KOPT-K1 (cell line): ENCODE data around the gene ATF6.
"Not testable (repeated sequence)": the region's sequence is repeated elsewhere in the genome, so short reads cannot be mapped to it uniquely, and the experiment has no call there.

Experiments
- H3K27ac ChIP-seq: fragments of 200-600 bp; sonication (generic); 2 replicates; pipeline ENCODE4 v1.5.1; 2016; ENCODE audit warnings: antibody characterized with exemption, mild to moderate bottlenecking, low read depth, low read length; ENCODE audit not compliant: poor library complexity, severe bottlenecking
- H3K36me3 ChIP-seq: fragments of 200-600 bp; sonication (generic); 2 replicates; pipeline ENCODE4 v1.5.1; 2017; ENCODE audit warnings: antibody characterized with exemption, mild to moderate bottlenecking, low read length, moderate library complexity; ENCODE audit not compliant: insufficient read depth
- H3K9me3 ChIP-seq: fragments of 200-600 bp; sonication (generic); 2 replicates; pipeline ENCODE4 v1.5.1; 2017; ENCODE audit warnings: antibody characterized with exemption, low read length, mild to moderate bottlenecking; ENCODE audit not compliant: insufficient read depth, poor library complexity, severe bottlenecking

The ATF6 gene

DNA sequence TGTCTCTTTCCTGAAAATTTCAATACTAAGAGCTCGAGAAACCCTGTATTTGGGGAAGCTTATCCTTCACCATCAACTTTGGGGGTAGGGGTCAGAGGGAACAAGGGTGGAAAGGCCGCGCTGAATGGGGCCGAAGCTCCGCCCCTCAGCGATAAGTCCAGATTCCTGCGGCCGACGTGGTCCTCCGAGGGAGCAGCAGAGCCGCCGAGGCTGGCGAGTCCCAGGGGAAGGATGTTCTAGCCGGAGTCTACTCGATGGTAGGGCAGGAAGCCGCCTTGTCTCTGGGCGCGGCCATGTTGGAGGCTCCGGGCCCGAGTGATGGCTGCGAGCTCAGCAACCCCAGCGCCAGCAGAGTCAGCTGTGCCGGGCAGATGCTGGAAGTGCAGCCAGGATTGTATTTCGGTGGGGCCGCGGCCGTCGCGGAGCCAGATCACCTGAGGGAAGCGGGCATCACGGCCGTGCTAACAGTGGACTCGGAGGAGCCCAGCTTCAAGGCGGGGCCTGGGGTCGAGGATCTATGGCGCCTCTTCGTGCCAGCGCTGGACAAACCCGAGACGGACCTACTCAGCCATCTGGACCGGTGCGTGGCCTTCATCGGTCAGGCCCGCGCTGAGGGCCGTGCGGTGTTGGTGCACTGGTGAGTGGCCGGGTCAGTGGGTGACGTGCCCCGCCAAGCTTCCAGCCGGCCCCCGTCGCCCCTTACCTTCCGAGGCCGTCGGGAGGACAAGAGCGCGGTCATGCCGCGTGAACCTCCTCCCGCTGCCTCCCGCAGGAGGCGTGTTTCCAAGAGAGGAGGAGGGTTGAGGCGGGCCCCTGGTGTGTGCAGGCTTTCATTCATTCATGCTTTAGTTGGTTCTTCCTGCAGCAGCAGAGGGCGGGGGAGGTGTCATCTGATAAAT, 16.4 kb upstream of the ATF6 start, which contains the start of gene DUSP12:
Gene DUSP12, plus strand, starts transcription at position 278 of the 899 bp plus-strand sequence. Its CDS starts 16 bp downstream, at position 294.
- Histone ChIP-seq H3K36me3 (peaks cover 37% of the 10 kb centered on the region), H3K27ac (peak within 1 kb of the TSS; percentile 83), H3K9me3 (no peaks in the 10 kb centered on the region)

DNA sequence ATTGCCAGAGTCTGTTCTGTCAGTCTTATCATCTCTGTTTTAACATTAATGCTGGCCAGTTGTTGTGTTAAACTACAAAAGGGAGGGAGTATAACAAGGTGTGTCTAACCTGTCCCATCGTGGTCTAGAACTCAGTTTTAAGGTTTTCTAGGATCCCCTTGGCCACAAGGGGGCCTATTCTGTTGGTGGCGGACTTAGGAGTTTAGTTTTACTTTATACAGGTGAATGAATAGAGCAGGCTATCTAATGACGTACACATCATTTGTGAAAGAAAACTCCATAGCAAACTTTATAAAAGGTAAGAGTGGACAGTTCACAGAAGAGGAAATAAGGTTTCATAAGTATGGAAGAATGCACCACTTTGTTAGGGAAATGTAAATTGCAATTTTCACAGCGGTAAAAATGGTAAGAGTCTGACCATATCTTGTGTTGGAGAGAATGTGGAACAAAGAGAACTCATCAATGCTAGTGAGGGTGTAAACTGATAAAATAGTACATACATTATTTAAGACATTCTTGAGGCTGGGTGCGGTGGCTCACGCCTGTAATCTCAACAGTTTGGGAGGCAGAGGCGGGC, 2.5 kb upstream of the ATF6 start:
- Histone ChIP-seq H3K36me3 (peaks cover 9% of the 10 kb centered on the region), H3K9me3 (no peaks in the 10 kb centered on the region), H3K27ac (no peak overlapping the region)

DNA sequence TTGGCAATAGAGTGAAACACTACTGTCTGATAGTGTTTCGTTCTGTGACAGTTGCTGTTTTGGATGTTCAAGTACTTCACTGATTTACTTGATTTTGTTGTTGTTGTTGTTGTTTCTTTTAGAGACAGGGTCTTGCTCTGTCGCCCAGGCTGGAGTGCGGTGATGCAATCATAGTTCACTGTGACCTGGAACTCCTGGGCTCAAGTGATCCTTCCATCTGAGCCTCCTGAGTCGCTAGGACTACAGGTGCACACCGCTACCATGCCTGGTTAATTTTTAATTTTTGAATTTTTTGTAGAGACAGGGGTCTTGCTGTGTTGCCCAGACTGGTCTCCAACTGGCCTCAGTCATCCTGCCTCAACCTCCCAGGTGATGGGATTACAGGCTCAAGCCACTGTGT, 2.3 kb downstream of the ATF6 start:
- Histone ChIP-seq H3K36me3 (no peaks in the 10 kb centered on the region), H3K27ac (no peak overlapping the region), H3K9me3 (no peaks in the 10 kb centered on the region)

DNA sequence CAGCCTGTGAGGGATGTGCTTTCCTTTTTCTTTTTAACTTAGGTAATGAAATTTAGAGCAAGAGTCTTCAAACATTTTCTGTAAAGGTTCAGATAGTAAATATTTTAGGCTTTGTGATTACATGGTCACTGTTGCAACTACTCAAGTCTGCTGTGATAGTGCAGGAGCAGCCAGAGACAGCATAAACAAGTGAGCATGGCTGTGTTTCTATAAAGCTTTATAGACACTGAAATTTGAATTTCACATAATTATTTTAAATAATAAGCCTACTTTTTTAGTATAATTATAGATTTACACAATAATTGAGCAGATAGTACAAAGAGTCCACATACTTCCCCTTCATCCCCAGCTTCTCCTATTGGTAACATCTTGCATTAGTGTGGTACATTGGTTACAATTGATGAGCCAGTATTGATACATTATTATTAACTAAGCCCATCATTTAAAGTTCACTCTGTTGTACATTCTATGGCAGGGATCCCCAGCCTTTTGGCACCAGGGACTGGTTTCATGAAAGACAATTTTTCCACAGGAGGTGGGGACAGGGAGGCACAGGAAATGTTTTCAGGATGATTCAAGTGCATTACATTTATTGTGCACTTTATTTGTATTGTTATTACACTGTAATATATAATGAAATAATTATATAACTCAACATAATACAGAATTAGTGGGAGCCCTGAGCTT, 3.0 kb downstream of the ATF6 start:
- H3K9me3 ChIP-seq, result no peaks in the 10 kb centered on the region
- no peak overlapping the region for H3K27ac ChIP-seq

DNA sequence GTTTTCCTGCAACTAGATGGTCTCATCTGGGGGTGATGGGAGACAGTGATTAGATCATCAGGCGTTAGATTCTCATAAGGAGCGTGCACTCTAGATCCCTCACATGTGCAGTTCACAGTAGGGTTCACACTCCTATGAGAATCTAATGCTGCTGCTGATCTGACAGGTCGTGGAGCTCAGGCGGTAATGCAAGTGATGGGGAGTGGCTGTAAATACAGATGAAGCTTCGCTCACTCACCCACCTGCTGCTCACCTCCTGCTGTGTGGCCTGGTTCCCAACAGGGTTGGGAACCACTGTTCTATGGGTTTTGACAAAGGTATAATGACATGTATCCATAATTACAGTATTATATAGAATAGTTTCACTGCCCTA, 3.5 kb downstream of the ATF6 start:
- H3K36me3 ChIP-seq, H3K9me3 ChIP-seq: not testable (repeated sequence)
- peak overlapping the region; percentile 74 for H3K27ac ChIP-seq

More for the DNA sequence above, 3.0 kb downstream of the ATF6 start:
- no peaks in the 10 kb centered on the region for H3K36me3 ChIP-seq

DNA sequence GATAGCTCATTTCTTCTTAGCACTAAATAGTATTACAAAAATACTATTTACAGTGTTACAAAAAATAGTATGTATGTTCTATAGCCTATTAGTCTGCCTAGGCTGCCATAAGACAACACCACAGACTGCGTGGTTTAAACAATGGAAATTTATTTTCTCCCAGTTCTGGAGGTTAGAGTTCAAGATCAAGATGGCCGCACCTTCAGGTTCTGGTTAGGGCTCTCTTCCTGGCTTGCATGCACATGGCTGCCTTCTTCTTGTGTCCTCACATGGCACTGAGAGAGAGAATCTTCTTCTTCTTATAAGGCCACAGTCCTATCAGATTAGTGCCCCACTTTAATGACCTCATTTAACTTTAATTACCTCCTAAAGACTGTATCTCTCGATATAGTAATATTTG, 4.1 kb downstream of the ATF6 start:
- Histone ChIP-seq H3K9me3 (no peaks in the 10 kb centered on the region), H3K27ac (peak overlapping the region; percentile 74), H3K36me3 (no peaks in the 10 kb centered on the region)

DNA sequence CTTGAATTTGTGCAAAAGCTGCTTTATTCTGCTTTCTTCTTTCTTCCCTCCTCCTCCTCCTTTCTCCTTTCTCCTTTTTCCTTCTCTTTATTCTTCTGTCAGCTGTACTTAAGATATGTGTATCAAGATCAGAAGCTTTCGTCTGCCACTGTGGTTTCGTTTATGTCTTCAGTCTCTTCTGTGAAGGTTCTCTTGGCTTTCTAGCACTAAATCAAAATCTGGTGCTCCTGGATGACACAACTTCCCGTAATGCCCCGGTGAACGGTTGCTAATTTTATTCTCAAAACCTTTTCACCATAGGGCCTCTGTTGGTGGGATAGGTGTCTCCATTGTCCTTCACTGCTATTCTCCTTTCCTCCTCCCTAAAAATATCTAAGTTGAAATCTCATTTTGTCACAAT, 5.0 kb downstream of the ATF6 start:
- Histone ChIP-seq H3K27ac (peak overlapping the region; percentile 74), H3K36me3 (no peaks in the 10 kb centered on the region), H3K9me3 (no peaks in the 10 kb centered on the region)

DNA sequence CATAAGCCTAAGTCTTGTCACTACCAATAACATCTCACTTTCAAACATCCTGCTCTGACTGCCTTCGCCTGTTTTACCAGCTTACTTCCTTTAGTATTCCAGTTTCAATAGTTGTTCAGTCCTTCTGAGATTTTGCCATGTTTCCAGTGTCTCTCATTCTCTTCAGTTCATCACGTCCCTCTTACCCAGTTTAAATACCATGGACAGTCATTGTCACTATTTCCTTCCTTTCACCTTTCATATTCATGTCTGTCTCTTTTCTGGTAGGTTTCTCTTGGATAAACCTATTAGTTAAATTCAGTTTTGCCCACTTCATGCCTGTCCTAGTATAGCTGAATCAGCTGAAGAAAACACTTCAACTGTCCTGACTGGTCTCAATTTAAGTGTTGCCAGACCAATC, 5.9 kb downstream of the ATF6 start:
- peak overlapping the region; percentile 74 for H3K27ac ChIP-seq
- no peaks in the 10 kb centered on the region for H3K9me3 ChIP-seq

DNA sequence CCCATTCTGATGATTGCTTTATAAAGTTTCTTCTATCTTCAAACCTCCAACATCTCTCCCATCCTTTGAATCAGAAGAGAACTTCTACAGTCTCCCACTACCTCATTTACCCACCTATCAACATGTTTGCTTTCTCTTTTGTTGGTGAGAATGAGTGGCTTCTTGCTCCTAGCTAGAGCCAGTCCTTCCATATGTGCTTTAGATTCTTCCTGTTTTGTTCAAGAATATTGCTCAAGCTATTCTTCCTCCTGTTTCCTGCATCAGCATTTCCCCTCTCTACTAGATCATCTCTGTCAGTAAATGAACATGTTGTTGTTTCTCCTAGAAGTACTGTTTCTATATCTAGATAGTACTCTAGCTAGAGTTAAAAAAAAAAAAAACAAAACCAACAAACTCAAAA, 6.3 kb downstream of the ATF6 start:
- Histone ChIP-seq H3K36me3 (no peaks in the 10 kb centered on the region), H3K27ac (peak overlapping the region; percentile 74), H3K9me3 (no peaks in the 10 kb centered on the region)

More for the DNA sequence above, 5.9 kb downstream of the ATF6 start:
- no peaks in the 10 kb centered on the region for H3K36me3 ChIP-seq

DNA sequence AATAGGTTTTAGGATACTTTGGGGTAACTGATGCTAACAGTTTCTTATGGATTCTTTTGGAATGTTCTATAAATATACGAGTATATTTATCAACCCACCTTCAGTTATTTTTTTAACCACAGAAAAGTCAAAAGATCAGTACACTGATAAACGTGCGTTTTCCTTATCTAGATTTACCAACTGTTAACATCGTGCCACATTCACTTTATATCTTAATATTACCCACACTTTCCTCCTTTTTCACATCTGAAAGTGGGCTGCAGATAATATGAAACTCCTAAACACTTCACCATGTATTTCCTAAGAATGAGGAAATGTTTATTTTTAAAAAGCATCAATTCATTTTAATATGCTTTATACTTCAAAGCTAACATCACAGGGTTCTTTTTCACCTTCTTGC, 7.7 kb downstream of the ATF6 start:
- Histone ChIP-seq H3K27ac (peak overlapping the region; percentile 74), H3K36me3 (no peaks in the 10 kb centered on the region), H3K9me3 (no peaks in the 10 kb centered on the region)

DNA sequence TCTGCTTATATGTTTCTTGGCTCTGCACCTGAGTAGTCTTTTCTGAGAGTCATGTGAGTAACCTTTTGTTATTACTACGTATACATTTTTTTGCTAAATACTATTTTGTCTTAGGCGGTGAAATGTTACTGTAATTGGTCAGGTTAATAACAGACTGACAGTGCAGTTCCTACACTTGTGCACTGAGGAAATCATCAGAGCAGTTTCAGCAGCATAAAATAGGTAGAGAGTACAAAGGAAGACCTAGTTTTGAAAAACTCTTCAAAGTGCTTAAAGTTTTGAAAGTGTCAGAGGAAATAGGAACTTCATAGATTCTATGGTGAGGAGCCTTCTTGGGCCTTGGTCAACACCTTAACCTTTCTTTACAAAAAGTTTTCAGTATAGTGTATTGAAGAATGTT, 11.1 kb downstream of the ATF6 start:
- H3K36me3 ChIP-seq, result peaks cover 16% of the 10 kb centered on the region
- H3K27ac ChIP-seq, result peak overlapping the region; percentile 40
- no peaks in the 10 kb centered on the region for H3K9me3 ChIP-seq

DNA sequence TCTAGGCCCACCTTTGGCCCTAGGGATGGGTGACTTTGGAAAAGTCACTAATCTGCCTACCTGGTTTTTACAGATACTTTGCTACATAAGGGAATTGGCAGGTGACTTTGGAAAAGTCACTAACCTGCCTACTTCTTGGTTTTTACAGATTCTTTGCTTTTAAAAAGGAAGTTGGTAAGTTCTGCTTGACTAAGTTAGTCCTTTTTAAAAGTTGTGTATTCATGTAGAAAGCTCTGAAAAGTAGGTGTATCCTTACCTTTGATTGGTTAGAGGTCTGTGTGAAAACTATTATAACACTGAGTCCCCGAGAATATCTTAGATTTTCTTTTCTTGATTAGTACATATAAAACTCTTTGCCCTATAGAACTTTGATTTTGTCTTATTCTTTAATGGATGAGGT, 12.4 kb downstream of the ATF6 start:
- peaks cover 28% of the 10 kb centered on the region for H3K36me3 ChIP-seq
- H3K27ac ChIP-seq, result no peak overlapping the region
- no peaks in the 10 kb centered on the region for H3K9me3 ChIP-seq

DNA sequence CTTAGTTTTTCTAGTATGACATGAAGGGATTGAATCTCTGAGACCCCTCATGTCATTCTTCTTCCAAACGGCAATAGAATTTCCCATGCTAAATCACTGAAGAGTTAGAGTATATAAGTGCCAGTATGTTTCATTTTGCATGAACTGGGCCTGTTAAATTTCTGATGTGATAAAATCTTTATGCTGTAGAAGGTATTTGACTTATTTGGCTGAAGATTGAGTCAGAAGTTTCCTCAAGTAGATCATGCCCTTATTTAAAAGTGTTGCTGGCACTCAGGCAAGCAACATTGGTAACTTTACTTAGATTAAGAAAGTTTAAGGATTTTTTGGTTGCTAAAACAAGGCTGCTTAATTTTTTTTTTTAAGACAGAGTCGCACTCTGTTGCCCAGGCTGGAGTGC, 13.3 kb downstream of the ATF6 start:
- H3K36me3 ChIP-seq, result peaks cover 36% of the 10 kb centered on the region
- H3K27ac ChIP-seq, result no peak overlapping the region
- no peaks in the 10 kb centered on the region for H3K9me3 ChIP-seq

DNA sequence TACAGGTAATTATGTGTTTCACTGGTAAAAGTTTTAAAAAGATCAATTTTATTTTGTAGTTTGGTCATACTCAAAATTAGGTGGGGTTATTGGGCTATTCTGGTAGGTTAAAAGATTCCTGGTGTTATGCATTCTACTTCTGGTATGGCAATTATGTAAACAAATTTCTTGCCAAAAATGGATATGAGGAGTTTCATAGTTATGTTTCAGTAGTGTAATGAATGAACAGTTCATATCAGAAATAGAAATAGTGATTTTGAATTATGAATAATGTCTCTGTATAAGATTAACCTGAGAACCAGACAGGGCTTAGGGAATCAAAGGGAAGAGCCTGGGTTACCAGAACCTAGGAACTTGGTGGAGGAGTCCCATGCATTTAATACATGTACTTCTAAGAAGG, 15.9 kb downstream of the ATF6 start:
- H3K9me3 ChIP-seq, result no peaks in the 10 kb centered on the region
- H3K36me3 ChIP-seq, result peaks cover 62% of the 10 kb centered on the region
- no peak overlapping the region for H3K27ac ChIP-seq

DNA sequence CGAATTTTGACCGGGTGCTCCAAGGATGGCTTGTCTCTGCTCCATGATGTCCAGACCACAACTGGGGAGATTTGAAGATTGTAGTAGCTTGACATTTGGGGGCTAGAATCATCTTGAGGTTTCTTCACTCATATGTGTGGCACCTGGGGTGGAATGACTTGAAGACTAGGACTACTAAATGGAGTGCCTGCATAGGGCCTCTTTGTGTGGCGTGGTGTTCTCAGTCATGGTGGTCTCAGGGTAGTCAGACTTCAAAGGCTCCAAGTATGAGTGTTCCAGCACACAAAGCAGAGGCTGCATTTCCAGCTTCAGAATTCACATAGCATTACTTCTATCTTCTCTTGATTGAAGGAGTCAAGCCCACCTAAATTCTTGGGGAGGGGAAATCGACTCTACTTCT, 16.8 kb downstream of the ATF6 start:
- peaks cover 71% of the 10 kb centered on the region for H3K36me3 ChIP-seq
- no peaks in the 10 kb centered on the region for H3K9me3 ChIP-seq
- no peak overlapping the region for H3K27ac ChIP-seq
